ENCODE results near the gene MMP11. TPM values are rescaled to one million over a fixed set of nuclear protein-coding genes. Genes with fewer than 3 reads are reported as not detected.

The MMP11 gene
- total RNA-seq, result 3.8 and 14.2 TPM in 2 replicates

DNA sequence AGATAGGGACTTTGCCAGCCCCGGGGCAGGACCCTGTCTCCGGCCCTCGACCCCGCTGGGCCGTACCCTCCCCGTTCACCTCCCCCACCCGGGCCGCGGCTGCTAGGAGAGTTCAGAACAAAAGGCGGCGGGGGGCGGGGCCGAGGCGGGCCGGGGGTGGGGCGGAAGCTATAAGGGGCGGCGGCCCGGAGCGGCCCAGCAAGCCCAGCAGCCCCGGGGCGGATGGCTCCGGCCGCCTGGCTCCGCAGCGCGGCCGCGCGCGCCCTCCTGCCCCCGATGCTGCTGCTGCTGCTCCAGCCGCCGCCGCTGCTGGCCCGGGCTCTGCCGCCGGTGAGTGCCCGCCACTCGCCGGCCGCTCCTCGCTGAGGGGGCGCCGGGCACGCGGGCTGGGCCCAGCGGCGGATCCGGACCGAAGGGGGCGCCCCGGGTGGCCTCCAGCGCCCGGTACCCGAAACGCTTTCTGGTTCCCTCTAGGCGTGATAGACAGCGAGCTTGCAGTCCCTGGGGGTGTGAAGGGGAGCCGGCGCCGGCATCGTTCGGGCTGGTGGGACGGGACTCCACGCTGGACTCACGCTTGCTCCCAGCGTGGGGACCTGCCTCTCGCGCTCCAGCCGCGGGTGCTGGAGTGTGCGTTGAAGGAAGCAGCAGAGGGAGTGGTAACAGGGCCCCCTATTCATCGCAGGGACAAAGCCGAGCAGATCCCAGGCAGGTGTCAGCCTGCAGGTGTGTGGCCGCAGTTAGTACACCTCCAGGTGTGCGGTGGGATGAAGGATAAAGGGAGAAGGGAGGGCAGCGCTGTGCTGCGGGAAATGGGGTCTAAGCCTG lies at the start of gene MMP11:
Gene MMP11, plus strand, starts transcription at position 201 of the 825 bp plus-strand sequence. Its CDS starts 22 bp downstream, at position 223.

DNA sequence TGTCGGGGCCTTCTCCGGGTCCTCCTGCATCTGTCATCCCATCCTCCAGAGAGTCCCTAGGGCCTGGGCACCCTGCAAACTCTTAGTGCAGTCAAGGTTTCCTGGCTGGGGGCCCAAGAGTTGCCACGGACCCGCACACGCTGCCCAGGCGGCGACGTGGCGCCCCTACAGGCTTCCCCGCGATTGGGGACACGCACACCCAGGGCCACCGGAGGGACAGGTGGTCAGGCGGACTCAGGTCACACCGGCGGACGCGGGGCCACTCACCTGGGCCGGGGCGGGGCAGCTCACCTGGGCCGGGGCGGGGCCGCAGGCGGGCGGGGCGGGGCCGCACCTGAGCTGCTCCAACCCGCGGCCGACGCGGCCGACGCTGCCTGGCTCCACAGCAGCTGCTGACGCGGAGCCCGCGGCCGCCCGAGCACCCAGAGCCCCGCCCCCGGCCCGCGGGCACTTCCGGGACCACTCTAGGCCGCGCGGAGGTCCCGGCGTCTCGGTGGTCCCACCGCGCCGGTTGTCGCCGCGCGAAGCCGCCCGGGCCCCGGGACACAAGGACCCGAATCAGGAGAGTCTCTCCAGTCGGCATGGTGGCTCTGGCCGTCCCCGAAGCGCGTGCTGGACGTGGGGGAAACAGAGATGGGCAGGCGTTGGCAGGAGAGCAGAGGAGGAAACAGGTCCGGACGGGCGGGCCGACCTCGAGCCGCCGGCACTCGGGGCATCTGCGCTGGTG lies 21.8 kb upstream of the MMP11 start, which contains the start of gene ZNF70:
Gene ZNF70, minus strand, starts transcription at position 399 of the 727 bp plus-strand sequence. CDS start 5,972 bp downstream, outside the sequence.

DNA sequence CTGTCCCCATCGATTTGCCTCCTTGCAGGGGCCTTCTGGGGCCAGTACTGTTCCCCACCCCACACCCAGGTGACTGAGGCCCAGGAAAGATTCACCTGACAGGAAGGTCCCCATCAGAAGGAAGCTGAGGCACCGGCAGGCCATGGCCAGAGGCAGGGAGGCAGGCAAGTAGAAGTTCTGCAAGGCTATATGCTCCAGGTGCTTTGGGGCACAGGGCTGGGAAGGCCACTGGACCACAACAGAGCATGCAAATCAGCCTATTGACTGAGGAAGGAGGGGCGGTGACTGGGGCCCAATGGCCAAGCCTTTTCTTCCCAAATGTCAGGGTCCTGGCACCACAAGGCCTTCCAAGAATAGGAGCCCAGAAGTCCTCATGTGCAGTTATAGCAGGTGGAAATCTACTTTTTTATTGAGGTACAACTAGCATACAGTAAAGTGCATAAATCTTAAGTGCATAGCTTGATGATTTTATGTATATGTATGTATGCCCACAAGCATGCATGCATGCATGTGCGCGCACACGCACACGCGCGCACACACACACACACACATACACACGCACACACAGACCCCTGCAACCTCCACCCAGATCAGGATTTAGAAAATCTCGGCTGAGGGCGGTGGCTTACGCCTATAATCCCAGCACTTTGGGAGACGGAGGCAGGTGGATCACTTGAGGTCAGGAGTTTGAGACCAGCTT lies 18.3 kb upstream of the MMP11 start, which contains the start of gene VPREB3:
Gene VPREB3, minus strand, starts transcription at position 206 of the 700 bp plus-strand sequence. Its CDS starts 62 bp downstream, at position 144.

GRCh38 chr22:23762842-23763578 lies 9.6 kb upstream of the MMP11 start, which contains the start of gene C22orf15:
Gene C22orf15 (plus strand): TSS chr22:23762990. CDS start chr22:23763307, 317 bp downstream.

DNA sequence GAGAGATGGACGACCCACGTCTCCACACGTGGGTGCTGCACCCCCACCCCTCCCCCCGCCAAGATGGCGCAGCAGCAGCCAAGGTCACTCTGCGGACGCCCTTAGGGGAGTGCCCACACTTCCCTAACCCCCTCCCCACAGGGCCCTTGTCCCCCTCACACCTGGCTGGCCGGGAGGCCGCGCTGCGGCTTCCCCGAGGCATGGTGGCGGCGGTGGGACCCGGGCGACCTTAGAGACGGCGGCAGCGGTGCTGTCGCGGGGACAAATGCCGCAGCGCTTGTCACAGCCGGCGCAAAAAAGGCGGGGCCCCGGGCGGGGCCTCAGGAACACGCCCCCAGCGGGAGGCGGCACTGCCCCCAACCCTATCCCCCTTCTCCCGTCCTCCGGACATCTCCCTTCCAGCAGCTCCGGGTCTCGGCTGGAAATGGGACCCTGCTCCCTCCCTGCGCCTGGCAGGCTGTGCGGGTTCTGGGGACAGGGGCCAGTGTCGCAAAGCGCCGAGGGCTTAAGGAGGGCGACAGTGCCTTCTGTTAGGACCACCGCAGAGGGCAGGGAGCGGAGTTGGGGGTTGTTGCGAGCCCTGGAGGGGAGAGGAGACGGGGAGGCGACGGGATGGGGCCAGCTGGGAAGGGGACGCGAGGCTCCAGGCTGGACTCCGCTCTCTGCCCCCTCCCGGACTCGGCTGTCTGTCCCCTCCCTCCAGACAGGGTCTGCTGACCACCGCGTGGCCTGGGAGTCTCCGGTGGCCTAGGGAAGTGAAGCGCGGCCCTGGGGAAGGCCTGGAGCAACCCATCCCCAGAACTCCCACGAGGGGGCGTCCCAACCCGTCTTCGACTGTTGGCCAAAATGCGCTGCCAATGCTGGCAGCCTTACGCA lies 4.7 kb upstream of the MMP11 start, which contains the start of gene CHCHD10:
Gene CHCHD10, minus strand, starts transcription at position 300 of the 876 bp plus-strand sequence. Its CDS starts 98 bp downstream, at position 202.

DNA sequence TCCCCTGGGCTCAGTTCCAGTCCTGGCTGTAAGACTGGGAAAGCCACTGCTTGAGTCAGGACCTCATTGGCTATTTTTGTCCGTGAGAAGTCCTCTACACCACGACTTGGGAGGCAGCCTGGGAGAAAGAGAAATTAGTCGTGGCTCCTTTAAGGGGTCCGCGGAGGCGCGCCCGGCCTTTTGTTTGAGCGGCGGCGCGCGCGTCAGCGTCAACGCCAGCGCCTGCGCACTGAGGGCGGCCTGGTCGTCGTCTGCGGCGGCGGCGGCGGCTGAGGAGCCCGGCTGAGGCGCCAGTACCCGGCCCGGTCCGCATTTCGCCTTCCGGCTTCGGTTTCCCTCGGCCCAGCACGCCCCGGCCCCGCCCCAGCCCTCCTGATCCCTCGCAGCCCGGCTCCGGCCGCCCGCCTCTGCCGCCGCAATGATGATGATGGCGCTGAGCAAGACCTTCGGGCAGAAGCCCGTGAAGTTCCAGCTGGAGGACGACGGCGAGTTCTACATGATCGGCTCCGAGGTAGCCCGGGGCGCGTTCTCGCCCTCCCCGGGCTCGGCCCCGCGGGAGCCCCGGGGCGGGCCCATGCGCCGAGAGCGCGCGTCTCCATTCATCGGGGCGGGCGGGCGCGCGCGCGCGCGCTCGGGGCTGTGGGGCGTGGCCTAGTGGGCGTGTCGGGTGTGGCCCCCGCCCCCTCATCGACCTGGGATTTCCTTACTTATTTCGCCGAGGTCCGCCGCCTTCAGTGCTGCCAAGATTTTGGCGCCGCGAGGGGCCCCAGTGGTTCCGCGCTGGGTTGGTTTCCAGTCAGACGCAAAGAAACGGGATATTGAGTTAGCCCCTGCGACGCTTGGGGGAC lies 14.3 kb downstream of the MMP11 start, which contains the start of gene SMARCB1:
Gene SMARCB1, plus strand, starts transcription at position 215 of the 848 bp plus-strand sequence. Its CDS starts 204 bp downstream, at position 419.

Other genes starting within 250 kb of the MMP11 start
- gene IGLL1, start 192.6 kb upstream of the MMP11 start, total RNA-seq, result not detected in 2 replicates
- gene DRICH1, start 140.5 kb upstream of the MMP11 start, total RNA-seq, result 0.11 TPM in 1 of 2 replicates, not detected in the other
- gene RGL4, start 81.8 kb upstream of the MMP11 start, total RNA-seq, result under 0.01 TPM in 1 of 2 replicates, not detected in the other
- 3.0 and 4.7 TPM in 2 replicates for gene ZNF70, start 21.7 kb upstream of the MMP11 start, total RNA-seq
- not detected in 2 replicates for gene VPREB3, start 18.4 kb upstream of the MMP11 start, total RNA-seq
- gene C22orf15, start 9.9 kb upstream of the MMP11 start, total RNA-seq, result 0.37 and 0.77 TPM in 2 replicates
- 0.33 and 1.00 TPM in 2 replicates for gene CHCHD10, start 4.9 kb upstream of the MMP11 start, total RNA-seq
- 25.5 and 25.7 TPM in 2 replicates for gene SMARCB1, start 14.1 kb downstream of the MMP11 start, total RNA-seq
- gene DERL3, start 66.2 kb downstream of the MMP11 start, total RNA-seq, result 0.44 and 2.0 TPM in 2 replicates
- gene SLC2A11, start 85.0 kb downstream of the MMP11 start, total RNA-seq, result 6.8 and 17.0 TPM in 2 replicates
- 164 and 308 TPM in 2 replicates for gene MIF, start 121.5 kb downstream of the MMP11 start, total RNA-seq
- 4.5 and 8.1 TPM in 2 replicates for gene GSTT2B, start 188.3 kb downstream of the MMP11 start, total RNA-seq
- gene DDTL, start 194.0 kb downstream of the MMP11 start, total RNA-seq, result 0.44 and 0.87 TPM in 2 replicates
- gene DDT, start 201.6 kb downstream of the MMP11 start, total RNA-seq, result 79.0 and 103 TPM in 2 replicates
- gene GSTT2, start 207.3 kb downstream of the MMP11 start, total RNA-seq, result 1.00 and 1.1 TPM in 2 replicates
- gene GSTT4, start 232.6 kb downstream of the MMP11 start, total RNA-seq, result not detected in 2 replicates
- 41.6 and 43.7 TPM in 2 replicates for gene CABIN1, start 238.5 kb downstream of the MMP11 start, total RNA-seq

Measured in uterine smooth muscle cell (primary cell).